RWPE1 (cell line): ENCODE results near the gene PKP1.

Experiments used
- CTCF ChIA-PET: fragments of 350-600 bp; sonication (Branson Sonifier 250); formaldehyde crosslinking; extraction: SDS; loops from one replicate; lab custom pipeline; 2021; lab: Yijun Ruan, JAX
- POLR2A ChIA-PET: fragments of 400-600 bp; formaldehyde crosslinking; extraction: SDS; loops from one replicate; lab custom pipeline; 2020; ENCODE audit warnings: antibody characterized with exemption; ENCODE audit not compliant: low non-redundant PET; lab: Yijun Ruan, JAX
- DNase-seq: peaks from one replicate; pipeline ENCODE4 v3.0.0; 2012; ENCODE audit warnings: low spot score
- H3K27ac ChIP-seq: fragments of 450-650 bp; 2 replicates; pipeline ENCODE4 v1.5.1; 2017
- CTCF ChIP-seq: fragments of 450-650 bp; conservative IDR thresholded peaks from 2 replicates; pipeline ENCODE4 v1.5.1; 2017; ENCODE audit warnings: low read depth, mild to moderate bottlenecking

Gene PKP1

GRCh38 chr1:201250326-201251011 is 32.8 kb upstream of the PKP1 start:
- CTCF ChIA-PET: interaction anchor here (1.4 to 2.4 kb wide), 2 partner anchors 9 to 111 kb away, joined by 5 to 12 read pairs; no protein-coding TSS in a partner anchor
- no peak overlapping the region for H3K27ac ChIP-seq
- no peak for TF ChIP-seq CTCF
- POLR2A ChIA-PET: no interaction called here
- no peak for DNase-seq

GRCh38 chr1:201251411-201251810 is 31.9 kb upstream of the PKP1 start:
- TF ChIP-seq CTCF: no peak
- no peak overlapping the region for H3K27ac ChIP-seq
- CTCF ChIA-PET: interaction anchor here (0.6 to 1.6 kb wide), 3 partner anchors 97 to 963 kb away, joined by 4 to 8 read pairs (median 6); no protein-coding TSS in a partner anchor
- POLR2A ChIA-PET: no interaction called here
- no peak for DNase-seq

GRCh38 chr1:201251851-201252430 is 31.4 kb upstream of the PKP1 start:
- no peak for TF ChIP-seq CTCF
- ChIA-PET CTCF (interaction anchor here (0.6 to 1.6 kb wide), 4 partner anchors 38 to 963 kb away, joined by 4 to 8 read pairs (median 6); no protein-coding TSS in a partner anchor), POLR2A (no interaction called here)
- H3K27ac ChIP-seq: no peak overlapping the region
- no peak for DNase-seq

- peak overlapping the region; percentile 69 for H3K27ac ChIP-seq
- POLR2A ChIA-PET: no interaction called here
- TF ChIP-seq CTCF: no peak
- no peak for DNase-seq
- CTCF ChIA-PET: interaction anchor here (2.4 to 2.9 kb wide), 2 partner anchors 43 to 109 kb away, joined by 8 to 43 read pairs; no protein-coding TSS in a partner anchor
Observed at GRCh38 chr1:201252944-201253371, 30.3 kb upstream of the PKP1 start.

GRCh38 chr1:201253411-201253810 is 29.9 kb upstream of the PKP1 start:
- H3K27ac ChIP-seq: peak overlapping the region; percentile 69
- CTCF ChIA-PET: interaction anchor here (0.5 to 2.9 kb wide), 22 partner anchors 12 to 450 kb away, joined by 3 to 46 read pairs (median 8); no protein-coding TSS in a partner anchor

More at GRCh38 chr1:201253411-201253810, 29.9 kb upstream of the PKP1 start:
- POLR2A ChIA-PET: interaction anchor here (0.8 kb wide), 1 partner anchor 36 kb away, joined by 3 read pairs; no protein-coding TSS in a partner anchor
- no peak for DNase-seq
- no peak for TF ChIP-seq CTCF
